Measurements from ENCODE around the gene TENM4.

GRCh38 chr11:78647986-78648875, 792.6 kb downstream of the TENM4 start:
- no peak for TF ChIP-seq CTCF (IDR thresholded peaks at IDR 0.05)
- TF ChIP-seq POLR2A (IDR thresholded peaks at IDR 0.05), result no peak

All from uterus (tissue), 2 donors.